Stimulated activated naive CD4-positive, alpha-beta T cell treated with Interleukin-2 at 50 U/mL for 16 hours (primary cell): ENCODE data around the gene TMEM238L.

Experiments
- DNase-seq: peaks from one replicate; lab custom pipeline; 2025; lab: John Stamatoyannopoulos, UW

Gene TMEM238L

DNA sequence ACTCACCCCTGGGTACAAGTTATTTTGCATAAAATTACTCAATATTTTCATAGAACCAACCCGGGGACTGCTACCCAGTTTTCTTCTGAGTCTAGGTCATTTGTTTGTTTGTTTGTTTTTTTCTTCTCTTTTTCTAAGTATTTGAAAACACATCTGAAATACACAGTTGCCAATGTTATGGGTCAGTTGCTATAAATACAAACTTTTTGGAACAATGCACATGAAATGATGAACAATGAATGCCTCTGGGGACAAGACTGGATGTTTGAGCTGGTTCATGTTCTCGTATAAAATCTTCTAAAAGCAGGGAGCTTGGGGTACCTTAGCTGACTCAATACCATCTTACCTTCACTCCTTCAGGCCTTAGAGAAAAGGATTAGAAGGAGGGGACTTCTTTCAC is 30.5 kb downstream of the TMEM238L start:
- DNase-seq: no peak

GRCh38 chr17:10772425-10773380 is 31.2 kb downstream of the TMEM238L start:
- no peak for DNase-seq

DNA sequence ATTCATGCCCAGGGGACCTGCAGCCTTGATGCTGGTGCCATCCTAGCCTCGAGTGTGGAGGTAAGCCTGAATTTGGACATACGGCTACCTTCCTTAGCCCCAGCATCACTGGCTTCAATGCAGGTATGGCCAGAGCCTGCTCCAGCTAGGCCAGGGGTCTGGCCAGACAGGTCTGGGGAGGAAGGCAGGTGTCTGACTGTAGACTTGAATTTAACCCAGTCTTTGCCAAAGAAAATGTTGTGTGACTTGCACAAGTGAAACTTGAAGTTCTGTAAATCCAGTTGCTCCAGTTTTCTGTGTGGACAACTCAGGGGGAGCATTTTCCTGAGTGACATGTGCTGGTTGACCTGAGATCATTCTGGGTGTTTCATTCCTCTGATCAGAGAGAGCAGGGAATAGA is 32.8 kb downstream of the TMEM238L start:
- DNase-seq: no peak

DNA sequence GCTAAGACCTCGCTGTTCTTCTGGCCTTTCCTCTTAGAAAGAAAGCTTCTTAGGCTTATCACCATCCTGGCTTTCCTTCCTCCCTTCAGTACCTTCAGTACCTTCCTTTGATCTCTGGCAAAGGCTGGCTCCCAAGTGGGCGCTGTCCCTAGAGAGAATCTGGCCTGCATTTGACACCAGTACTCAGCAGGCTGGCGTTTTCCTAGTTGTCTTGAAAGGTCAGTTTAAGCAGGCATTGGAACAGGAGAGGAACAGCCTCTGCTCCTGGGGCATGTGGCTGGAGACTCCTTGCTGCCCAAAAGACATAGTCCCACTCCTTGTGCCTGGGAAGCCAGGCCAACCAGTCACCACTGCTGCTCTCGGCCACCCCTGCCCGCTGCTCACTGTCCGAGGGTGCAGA is 34.1 kb downstream of the TMEM238L start:
- DNase-seq: no peak

GRCh38 chr17:10768750-10769251 is 35.1 kb downstream of the TMEM238L start:
- DNase-seq: no peak

- DNase-seq: no peak
Observed at GRCh38 chr17:10767232-10767631, 36.7 kb downstream of the TMEM238L start.

DNA sequence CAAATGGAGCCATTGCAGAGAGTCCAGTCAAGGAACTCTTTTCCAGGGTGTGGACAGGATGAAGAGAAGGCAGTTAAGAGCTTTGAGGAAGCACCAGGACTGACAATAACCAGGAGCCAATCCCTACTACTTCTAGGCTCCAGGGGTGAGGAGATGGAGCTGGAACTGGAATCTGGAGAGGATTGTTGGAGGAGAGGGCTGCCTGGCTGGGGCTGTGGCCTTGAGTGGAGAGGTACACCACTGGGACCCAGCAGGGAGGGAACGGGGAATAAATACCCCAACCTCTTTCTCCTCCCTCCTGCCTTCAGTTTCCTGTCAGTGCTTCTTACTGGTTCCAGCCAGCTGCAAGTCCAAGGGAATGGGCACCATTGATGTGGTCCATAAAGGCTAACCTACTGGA is 41.9 kb downstream of the TMEM238L start:
- DNase-seq: no peak

GRCh38 chr17:10761281-10761680 is 42.6 kb downstream of the TMEM238L start:
- DNase-seq: no peak

- DNase-seq: no peak
Observed at GRCh38 chr17:10758062-10758461, 45.8 kb downstream of the TMEM238L start.

GRCh38 chr17:10757647-10758046 is 46.3 kb downstream of the TMEM238L start:
- DNase-seq: no peak

GRCh38 chr17:10757067-10757466 is 46.8 kb downstream of the TMEM238L start:
- no peak for DNase-seq

DNA sequence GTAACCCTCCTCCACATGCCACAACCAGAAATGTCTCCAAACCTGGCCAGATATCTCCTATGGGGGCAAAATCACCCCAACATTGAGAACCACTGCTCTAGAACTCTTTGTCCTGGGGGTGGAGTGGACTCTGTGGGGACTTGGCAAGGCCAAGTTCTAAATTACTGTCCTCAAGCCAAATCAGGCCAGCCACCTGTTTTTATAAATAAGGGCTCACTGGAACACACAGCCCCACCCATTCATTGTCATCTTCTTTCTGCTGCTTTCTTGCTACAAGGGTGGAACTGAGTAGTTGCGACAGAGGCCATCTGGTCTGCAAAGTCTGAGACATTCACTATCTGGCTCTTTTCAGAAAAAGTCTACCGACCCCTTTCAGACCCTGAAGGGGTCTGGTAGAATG is 47.3 kb downstream of the TMEM238L start:
- DNase-seq: no peak

GRCh38 chr17:10756185-10756584 is 47.7 kb downstream of the TMEM238L start:
- DNase-seq: no peak

DNA sequence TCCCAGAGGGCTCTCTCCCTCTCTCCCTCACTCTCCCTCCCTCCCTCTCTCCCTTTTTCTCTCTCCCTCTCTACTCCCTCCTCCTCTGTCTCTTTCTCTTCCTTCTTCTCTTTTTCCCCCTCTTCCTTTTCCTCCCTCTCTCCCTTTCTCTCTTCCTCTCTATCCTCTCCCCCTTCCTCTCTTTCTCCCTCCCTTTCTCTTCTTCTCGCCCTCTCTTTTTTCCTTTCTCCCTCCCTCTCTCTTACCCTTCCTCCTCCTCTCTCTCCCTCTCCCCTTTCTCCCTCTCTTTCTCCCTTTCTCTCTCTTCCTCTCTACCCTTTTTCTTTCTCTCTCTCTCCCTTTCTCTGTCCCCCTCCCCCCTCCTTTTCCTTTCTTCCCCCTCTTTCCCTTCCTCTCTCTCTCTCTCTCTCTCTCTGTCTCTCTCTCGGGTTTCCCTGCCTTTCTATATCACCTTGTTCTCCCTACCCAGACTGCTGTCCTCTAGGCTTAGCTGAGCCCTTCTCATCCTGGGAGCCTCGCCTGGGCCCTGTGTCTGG is 48.2 kb downstream of the TMEM238L start:
- DNase-seq: no peak

- no peak for DNase-seq
Observed at GRCh38 chr17:10754861-10755591, 48.9 kb downstream of the TMEM238L start.

DNA sequence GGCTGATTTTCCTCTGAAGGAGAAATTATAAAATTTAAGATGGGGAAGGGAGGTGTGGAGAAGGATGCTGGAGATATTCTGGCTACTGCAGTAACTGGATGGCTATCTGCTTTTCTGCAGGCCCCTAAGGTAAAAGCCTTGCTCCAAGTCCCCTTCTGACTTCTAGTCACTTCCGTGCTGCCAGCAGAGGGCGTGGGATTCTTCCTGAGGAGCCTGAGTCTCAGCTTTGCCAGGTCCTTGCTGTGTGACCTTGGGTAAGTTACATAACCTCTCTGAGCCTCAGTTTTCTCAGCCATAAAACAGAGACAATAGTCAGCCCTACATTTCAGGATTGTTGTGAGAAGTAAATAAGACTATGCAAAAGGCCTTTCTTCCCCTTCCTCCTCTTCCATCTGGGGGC is 49.8 kb downstream of the TMEM238L start:
- DNase-seq: no peak

GRCh38 chr17:10752696-10753095 is 51.2 kb downstream of the TMEM238L start:
- no peak for DNase-seq

DNA sequence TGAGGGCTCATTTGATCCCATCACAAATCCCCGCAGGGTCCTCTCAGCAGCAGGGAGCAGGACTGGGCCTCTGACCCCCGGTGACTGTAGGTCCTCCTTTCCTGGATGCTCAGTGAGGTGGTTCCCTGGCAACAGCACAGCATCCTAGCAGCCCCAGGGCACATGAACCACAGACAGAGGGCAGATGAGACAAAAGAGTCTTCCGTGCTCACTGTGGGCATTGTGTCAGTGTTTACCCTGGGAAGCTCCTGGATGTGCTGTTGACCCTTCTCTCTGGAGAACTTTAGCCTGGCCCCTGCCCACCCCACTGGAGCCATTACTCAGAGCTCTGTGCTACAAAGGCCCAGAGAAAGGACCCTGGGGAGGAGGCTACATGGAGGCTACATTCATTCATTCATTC is 52.3 kb downstream of the TMEM238L start:
- no peak for DNase-seq

GRCh38 chr17:10750210-10750609 is 53.7 kb downstream of the TMEM238L start:
- DNase-seq: no peak

DNA sequence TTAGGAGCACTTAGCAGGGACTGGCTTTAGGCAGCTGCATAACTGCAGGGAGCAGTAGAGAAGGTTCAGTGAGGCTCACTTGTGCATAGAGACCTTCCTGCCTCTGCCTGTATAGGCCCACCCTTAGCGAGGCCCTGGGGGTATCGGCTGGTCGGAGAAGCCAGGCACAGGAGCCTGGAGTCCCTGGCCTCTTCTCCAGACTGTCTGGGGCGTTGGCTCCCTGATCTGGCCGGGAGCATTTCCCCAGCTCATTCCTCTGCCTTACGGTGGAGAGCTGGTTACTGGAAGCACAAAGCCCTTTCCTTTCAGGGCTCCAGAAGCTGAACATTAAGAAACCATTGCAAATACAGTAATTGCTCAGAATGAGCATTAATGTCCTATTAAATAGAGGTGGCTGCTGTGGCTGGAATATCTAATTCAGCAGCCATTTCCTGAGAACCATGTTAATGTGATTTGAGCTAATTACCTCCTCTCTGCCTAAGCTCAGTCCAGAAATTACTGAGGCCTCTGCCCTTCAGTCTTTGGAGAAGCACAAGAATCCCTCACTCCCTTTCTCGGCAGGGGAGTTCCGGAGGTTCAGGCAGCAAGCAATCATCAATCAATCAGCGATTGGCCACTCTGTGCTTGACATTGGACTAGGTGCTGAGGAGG is 55.2 kb downstream of the TMEM238L start:
- DNase-seq: no peak

GRCh38 chr17:10745231-10745630 is 58.7 kb downstream of the TMEM238L start:
- DNase-seq: no peak
